Retinal pigment epithelial cell (primary cell): ENCODE results near the gene RALGDS.

Experiments
- DNase-seq: peaks from one replicate; pipeline ENCODE4 v3.0.0-alpha.2; 2010; ENCODE audit warnings: low read depth
- H3K4me3 ChIP-seq: 2 replicates; pipeline ENCODE4 v1.5.1; 2011; ENCODE audit warnings: mild to moderate bottlenecking, low read length, control low read depth, moderate library complexity
- TF ChIP-seq, protein P1 (sequence below): conservative IDR thresholded peaks from 2 replicates; pipeline ENCODE4 v1.5.1; 2011; ENCODE audit warnings: low read depth, low read length, control low read depth, inconsistent platforms

Gene RALGDS

DNA sequence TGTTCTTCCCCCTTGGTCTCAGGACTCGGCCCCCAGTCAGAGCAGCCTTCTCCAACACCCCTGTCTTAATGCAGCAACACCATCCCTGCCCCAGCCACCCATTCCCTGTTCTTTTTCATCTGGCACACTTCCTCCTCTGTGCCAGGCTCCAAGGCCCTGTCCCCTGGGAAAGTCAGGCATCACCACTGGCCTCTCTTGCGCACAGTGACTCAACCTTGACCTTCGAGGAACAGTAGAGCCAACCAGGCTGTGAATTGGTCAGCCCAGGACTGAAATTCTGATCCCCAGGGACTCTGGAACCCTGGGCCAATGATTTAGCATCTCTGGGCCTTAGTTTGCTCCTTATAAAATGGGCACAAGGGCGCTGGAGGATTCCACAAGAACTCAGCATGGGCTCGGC is 10.5 kb upstream of the RALGDS start:
- H3K4me3 ChIP-seq, result no peak overlapping the region
- TF ChIP-seq, protein P1, sequence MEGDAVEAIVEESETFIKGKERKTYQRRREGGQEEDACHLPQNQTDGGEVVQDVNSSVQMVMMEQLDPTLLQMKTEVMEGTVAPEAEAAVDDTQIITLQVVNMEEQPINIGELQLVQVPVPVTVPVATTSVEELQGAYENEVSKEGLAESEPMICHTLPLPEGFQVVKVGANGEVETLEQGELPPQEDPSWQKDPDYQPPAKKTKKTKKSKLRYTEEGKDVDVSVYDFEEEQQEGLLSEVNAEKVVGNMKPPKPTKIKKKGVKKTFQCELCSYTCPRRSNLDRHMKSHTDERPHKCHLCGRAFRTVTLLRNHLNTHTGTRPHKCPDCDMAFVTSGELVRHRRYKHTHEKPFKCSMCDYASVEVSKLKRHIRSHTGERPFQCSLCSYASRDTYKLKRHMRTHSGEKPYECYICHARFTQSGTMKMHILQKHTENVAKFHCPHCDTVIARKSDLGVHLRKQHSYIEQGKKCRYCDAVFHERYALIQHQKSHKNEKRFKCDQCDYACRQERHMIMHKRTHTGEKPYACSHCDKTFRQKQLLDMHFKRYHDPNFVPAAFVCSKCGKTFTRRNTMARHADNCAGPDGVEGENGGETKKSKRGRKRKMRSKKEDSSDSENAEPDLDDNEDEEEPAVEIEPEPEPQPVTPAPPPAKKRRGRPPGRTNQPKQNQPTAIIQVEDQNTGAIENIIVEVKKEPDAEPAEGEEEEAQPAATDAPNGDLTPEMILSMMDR, result no peak
- DNase-seq, result no peak

DNA sequence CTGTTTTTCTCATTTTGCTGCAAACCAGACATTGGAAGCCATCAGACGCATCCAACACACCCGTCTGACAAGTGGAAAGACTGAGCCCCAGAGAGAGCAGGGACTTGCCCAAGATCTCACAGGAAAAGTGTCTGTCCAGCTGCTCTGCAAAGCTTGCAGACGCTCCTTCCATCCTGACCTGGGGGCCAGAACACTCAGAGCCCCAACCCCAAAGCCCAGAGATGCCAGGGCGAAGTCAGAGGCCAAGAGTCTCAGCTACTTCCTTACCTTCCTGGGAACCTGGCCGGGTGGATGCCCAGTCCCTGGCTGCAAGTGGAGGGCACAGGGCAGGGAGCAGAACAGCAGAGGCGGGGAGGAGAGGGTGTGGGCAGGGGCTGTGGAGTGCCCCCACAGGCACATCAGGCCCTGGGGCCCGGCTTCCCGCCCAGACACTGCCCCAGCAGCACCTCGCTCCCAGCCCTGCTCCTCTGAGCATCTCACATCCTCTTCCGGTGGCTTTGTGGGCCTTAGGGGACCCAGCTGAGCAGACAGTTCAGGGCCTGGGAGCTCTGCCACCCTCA is 9.7 kb upstream of the RALGDS start:
- no peak for DNase-seq
- TF ChIP-seq, protein P1, result no peak
- no peak overlapping the region for H3K4me3 ChIP-seq

DNA sequence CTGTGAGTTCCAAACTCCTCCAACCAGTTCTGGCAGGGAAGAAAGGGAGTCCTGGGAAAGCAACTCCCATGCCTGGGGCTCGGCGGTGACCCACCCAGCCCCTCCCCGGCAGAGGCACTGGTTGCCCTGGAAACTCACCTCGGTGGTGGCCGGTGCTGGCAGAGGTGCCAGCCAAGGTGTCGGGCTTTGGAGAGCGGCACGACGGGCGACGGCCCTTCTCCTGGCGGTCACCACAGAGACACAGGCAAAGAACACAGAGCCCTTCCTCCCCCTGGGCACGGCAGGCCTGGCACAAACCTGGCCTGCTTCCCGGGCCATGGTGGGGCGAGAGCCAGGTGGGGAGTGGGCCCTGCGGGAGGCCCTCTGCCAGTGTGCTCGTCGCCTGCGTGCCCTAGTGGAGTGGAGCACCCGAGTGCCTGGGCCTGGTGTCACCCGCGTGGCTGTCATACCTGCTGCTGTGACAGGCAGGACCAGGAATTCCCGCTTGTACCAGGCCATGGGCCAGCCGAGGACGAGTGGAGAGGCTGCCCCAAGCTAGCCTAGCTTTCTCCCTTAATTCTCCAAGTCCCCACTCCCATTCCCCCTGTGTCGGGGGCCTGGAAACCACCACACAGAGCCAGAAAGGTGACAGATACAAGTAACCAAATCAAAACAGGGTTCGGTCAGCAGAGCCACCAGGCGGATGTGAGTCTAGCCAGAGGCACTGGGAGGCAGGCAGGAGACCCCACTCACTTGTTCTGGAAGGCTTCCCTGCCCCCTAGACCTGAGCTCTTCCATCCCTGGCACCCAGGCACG is 8.2 kb upstream of the RALGDS start:
- no peak for DNase-seq
- TF ChIP-seq, protein P1, result no peak
- no peak overlapping the region for H3K4me3 ChIP-seq

DNA sequence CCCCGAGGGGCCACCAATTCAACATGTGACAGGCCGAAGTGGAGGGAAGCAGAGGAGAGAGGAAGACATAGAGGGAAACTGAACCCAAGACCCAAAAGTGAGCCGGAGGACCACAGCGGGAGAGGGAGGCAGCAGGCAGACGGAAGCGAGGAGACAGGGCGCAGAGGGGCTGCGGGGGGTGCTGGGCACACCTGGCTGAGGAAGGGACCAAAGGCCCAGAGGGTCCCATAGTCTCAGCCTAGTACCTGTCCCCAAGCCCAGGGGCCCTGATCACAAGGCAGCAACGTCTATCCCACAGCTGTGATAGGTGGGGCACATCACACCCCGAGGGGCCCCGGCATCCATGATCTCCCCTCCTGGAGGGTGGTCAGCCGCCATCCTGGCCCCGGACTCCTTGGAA is 7.1 kb upstream of the RALGDS start:
- TF ChIP-seq, protein P1, result no peak
- no peak overlapping the region for H3K4me3 ChIP-seq
- no peak for DNase-seq

DNA sequence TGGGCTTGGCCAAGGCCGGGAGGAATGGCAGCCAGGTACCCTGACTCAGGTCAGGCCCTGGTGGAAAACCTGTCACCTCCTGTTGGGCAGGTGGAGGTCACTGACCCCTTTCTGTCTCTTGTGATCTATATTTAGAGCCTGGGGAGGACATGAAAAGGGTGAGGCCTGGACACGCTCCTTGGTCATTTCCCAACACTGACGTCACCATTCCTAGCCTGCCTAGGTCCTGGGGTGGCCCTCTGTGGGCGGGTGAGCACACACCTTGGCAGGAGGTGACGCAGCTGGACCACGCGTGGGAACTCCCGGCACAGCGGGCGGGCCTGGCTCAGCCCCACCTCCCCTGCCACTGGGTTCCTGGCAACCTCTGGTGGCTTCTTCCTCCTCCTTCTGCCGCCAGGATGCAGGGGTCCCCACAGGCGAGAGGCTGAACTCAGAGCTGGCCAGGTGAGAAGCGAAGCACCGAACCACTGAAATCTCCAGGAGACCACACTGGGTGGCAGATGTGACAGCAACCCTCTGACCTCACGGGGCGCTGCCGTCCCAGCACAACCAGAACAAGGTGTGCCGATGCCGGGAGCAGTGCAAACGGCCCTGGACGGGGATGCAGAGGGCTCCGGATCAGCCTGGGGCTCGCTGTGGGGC is 6.4 kb upstream of the RALGDS start:
- TF ChIP-seq, protein P1, result no peak
- DNase-seq, result no peak
- H3K4me3 ChIP-seq, result no peak overlapping the region

DNA sequence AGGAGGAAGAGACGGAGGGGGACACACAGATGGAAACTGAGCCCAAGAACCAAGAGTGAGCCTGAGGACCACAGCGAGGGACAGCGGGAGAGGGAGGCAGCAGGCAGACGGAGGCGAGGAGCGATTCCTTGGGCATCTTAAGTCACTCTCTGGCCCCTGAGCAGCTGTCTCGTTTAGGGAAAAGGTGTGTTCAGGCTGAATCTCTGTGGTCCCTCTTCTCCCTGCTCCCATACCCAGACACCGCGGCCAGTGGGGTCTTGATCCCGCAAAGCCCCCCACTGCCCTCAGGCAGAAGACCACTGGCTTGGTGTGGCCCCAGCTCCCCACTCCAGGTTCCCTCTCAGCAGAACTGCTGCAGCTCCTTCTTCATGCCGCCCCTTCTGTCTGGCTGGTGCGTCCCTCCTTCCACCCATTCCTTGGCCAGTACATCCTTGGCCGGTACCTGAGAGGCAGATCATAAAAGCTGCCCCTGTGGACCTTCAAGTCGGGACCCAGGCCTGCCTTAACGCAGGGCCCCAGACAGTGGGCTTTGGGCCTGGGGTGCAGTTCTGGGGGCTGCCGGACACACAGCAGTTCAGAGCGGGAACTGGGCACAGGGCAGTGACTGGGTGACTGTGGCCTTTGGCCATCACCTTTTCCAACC is 5.8 kb upstream of the RALGDS start:
- DNase-seq, result no peak
- TF ChIP-seq, protein P1, result no peak
- no peak overlapping the region for H3K4me3 ChIP-seq
